Subcutaneous abdominal adipose tissue (tissue), 5 donors: ENCODE results near the gene FMNL1.
A peak's percentile ranks its signal among the peaks of the same experiment; 100 is the strongest.

Experiments used
- H3K27ac ChIP-seq: one replicate; pipeline ENCODE4 v1.7.0; 2013; ENCODE audit warnings: low read depth, mild to moderate bottlenecking, inconsistent platforms, low read length, moderate library complexity
- H3K27me3 ChIP-seq, 5 donors: one replicate each; pipeline ENCODE4 v1.7.0; 2013; ENCODE audit warnings: low read length in 5 of 5, inconsistent platforms in 1 of 5; ENCODE audit not compliant: control insufficient read depth in 5 of 5, insufficient read depth in 4 of 5
- H3K36me3 ChIP-seq, 5 donors: one replicate each; pipeline ENCODE4 v1.7.0; 2013; ENCODE audit warnings: low read length in 5 of 5; ENCODE audit not compliant: control insufficient read depth in 5 of 5, insufficient read depth in 5 of 5
- H3K4me1 ChIP-seq, 5 donors: one replicate each; pipeline ENCODE4 v1.7.0; 2013; ENCODE audit warnings: low read length in 5 of 5, mild to moderate bottlenecking in 3 of 5, moderate library complexity in 1 of 5; ENCODE audit not compliant: control insufficient read depth in 5 of 5, insufficient read depth in 5 of 5
- H3K4me3 ChIP-seq, 5 donors: one replicate each; pipeline ENCODE4 v1.7.0; 2013; ENCODE audit warnings: low read length in 5 of 5, low read depth in 1 of 5
- H3K9ac ChIP-seq, 5 donors: one replicate each; pipeline ENCODE4 v1.7.0; 2013; ENCODE audit warnings: low read length in 5 of 5, mild to moderate bottlenecking in 4 of 5, moderate library complexity in 3 of 5
- H3K9me3 ChIP-seq, 5 donors: one replicate each; pipeline ENCODE4 v1.7.0; 2013; ENCODE audit warnings: low read length in 5 of 5; ENCODE audit not compliant: control insufficient read depth in 5 of 5
- donor health status: healthy.
- donor health status: healthy.
- donor health status: healthy.
- donor health status: healthy.
- donor health status: healthy.

FMNL1 gene

GRCh38 chr17:45289301-45290268 lies 67.9 kb downstream of the FMNL1 start:
- Histone ChIP-seq H3K4me3 (no peak overlapping the region), H3K27me3 (no peaks in the 10 kb centered on the region), H3K27ac (no peak overlapping the region), H3K9ac (no peak overlapping the region), H3K4me1 (peaks cover 19 to 50% (median 47%) of the 10 kb centered on the region in 5 donors), H3K36me3 (peaks cover 0 to 54% (median 42%) of the 10 kb centered on the region in 5 donors), H3K9me3 (no peaks in the 10 kb centered on the region)

GRCh38 chr17:45290269-45290765 lies 68.6 kb downstream of the FMNL1 start:
- no peaks in the 10 kb centered on the region for H3K9me3 ChIP-seq
- H3K4me1 ChIP-seq = peaks cover 19 to 57% (median 52%) of the 10 kb centered on the region in 5 donors
- H3K4me3 ChIP-seq = no peak overlapping the region
- H3K27ac ChIP-seq = no peak overlapping the region
- peaks cover 0 to 47% (median 36%) of the 10 kb centered on the region in 5 donors for H3K36me3 ChIP-seq
- no peak overlapping the region for H3K9ac ChIP-seq
- no peaks in the 10 kb centered on the region for H3K27me3 ChIP-seq

GRCh38 chr17:45291171-45291805 lies 69.6 kb downstream of the FMNL1 start:
- no peak overlapping the region for H3K4me3 ChIP-seq
- peak overlapping the region; percentile 2 for H3K27ac ChIP-seq
- H3K9ac ChIP-seq = no peak overlapping the region
- H3K27me3 ChIP-seq = no peaks in the 10 kb centered on the region
- peaks cover 0 to 41% (median 32%) of the 10 kb centered on the region in 5 donors for H3K36me3 ChIP-seq
- peaks cover 24 to 66% (median 59%) of the 10 kb centered on the region in 5 donors for H3K4me1 ChIP-seq
- H3K9me3 ChIP-seq = no peaks in the 10 kb centered on the region

- Histone ChIP-seq H3K27me3 (no peaks in the 10 kb centered on the region), H3K4me3 (no peak overlapping the region), H3K9me3 (no peaks in the 10 kb centered on the region), H3K36me3 (peaks cover 0 to 25% (median 17%) of the 10 kb centered on the region in 5 donors), H3K9ac (peak overlapping the region in 2 of 5 donors; percentile 12 to 38), H3K27ac (peak overlapping the region; percentile 46), H3K4me1 (peaks cover 24 to 79% (median 71%) of the 10 kb centered on the region in 5 donors)
Measured at GRCh38 chr17:45292696-45293412, 71.2 kb downstream of the FMNL1 start.

- H3K27me3 ChIP-seq = no peaks in the 10 kb centered on the region
- peak overlapping the region; percentile 46 for H3K27ac ChIP-seq
- no peaks in the 10 kb centered on the region for H3K9me3 ChIP-seq
- peaks cover 0 to 21% (median 14%) of the 10 kb centered on the region in 5 donors for H3K36me3 ChIP-seq
- H3K4me3 ChIP-seq = no peak overlapping the region
- H3K9ac ChIP-seq = peak overlapping the region in 2 of 5 donors; percentile 12 to 38
- peaks cover 25 to 85% (median 74%) of the 10 kb centered on the region in 5 donors for H3K4me1 ChIP-seq
Measured at GRCh38 chr17:45293413-45294211, 71.9 kb downstream of the FMNL1 start.

GRCh38 chr17:45294506-45294905 lies 72.8 kb downstream of the FMNL1 start:
- H3K27ac ChIP-seq = peak overlapping the region; percentile 26
- no peak overlapping the region for H3K9ac ChIP-seq
- no peaks in the 10 kb centered on the region for H3K27me3 ChIP-seq
- no peaks in the 10 kb centered on the region for H3K9me3 ChIP-seq
- peaks cover 32 to 94% (median 83%) of the 10 kb centered on the region in 5 donors for H3K4me1 ChIP-seq
- H3K36me3 ChIP-seq = peaks cover 0 to 14% (median 7%) of the 10 kb centered on the region in 5 donors
- H3K4me3 ChIP-seq = no peak overlapping the region

GRCh38 chr17:45296003-45296832 lies 74.5 kb downstream of the FMNL1 start:
- Histone ChIP-seq H3K36me3 (peaks cover 0 to 3% (median 0%) of the 10 kb centered on the region in 5 donors), H3K27ac (peak overlapping the region; percentile 26), H3K9me3 (no peaks in the 10 kb centered on the region), H3K4me1 (peaks cover 33 to 90% (median 77%) of the 10 kb centered on the region in 5 donors), H3K4me3 (no peak overlapping the region), H3K9ac (no peak overlapping the region), H3K27me3 (no peaks in the 10 kb centered on the region)

GRCh38 chr17:45296833-45297124 lies 75.1 kb downstream of the FMNL1 start:
- H3K9ac ChIP-seq = no peak overlapping the region
- H3K4me3 ChIP-seq = no peak overlapping the region
- H3K36me3 ChIP-seq = peaks cover 0 to 3% (median 0%) of the 10 kb centered on the region in 5 donors
- peaks cover 33 to 87% (median 72%) of the 10 kb centered on the region in 5 donors for H3K4me1 ChIP-seq
- no peaks in the 10 kb centered on the region for H3K9me3 ChIP-seq
- no peak overlapping the region for H3K27ac ChIP-seq
- no peaks in the 10 kb centered on the region for H3K27me3 ChIP-seq
